AG08395 (cell line): ENCODE measurements around the gene BEST3.

Experiments
- DNase-seq: peaks from one replicate; pipeline ENCODE4 v3.0.0; 2012; ENCODE audit warnings: mixed read lengths, low spot score

The BEST3 gene

DNA sequence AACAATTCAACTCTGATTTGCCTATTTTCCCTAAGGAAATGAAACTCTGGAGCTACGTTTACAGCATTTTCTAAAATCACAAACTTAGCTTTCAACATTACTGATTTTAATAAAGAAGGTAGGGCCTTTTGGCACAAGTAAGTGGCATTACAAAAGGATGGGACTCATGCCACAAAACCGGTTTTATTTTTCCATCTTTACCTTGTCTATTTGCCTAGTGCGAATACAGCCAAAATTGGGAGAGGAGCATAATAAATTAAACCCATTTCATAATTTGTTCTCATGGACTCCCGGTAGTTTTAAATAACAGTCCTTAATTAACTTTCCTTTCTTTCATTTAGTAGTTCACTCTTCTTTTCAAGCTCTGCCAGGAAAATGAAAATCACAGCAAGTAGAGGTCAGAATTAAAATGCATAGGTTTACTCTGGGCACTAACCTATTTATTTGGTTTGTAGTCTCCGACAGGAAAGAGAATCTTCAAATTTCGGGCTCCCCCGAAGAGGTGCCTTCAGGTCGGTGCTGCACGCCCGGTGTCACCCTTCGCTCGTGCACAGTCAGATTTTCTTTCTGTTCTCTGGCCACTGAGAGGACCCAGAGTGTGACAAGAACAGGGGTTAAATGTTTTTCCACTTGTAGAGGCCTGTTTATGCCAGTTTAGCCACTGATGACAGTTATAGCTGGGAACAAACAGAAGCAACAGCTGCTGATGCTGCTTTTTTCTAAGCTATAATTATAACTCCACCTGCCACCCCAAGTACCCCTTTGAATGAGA, at the start of gene BEST3:
Gene BEST3, minus strand, starts transcription at position 535 of the 772 bp plus-strand sequence. CDS start 1,505 bp downstream, outside the sequence.
- DNase-seq: no peak

DNA sequence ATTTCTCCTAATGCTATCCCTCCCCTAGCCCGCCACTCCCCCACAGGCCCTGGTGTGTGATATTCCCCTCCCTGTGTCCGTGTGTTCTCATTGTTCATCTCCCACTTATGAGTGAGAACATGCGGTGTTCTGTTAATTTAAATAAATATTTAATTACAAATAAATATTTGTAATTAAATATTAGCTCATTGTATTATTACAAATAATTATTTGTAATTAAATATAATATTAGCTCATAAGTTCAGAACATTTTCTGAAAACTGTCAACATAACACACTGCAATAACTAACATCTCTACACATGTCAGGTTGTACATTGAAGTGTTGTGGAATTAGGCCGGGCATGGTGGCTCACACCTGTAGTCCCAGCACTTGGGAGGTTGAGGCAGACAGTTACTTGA, 45.0 kb upstream of the BEST3 start:
- no peak for DNase-seq

DNA sequence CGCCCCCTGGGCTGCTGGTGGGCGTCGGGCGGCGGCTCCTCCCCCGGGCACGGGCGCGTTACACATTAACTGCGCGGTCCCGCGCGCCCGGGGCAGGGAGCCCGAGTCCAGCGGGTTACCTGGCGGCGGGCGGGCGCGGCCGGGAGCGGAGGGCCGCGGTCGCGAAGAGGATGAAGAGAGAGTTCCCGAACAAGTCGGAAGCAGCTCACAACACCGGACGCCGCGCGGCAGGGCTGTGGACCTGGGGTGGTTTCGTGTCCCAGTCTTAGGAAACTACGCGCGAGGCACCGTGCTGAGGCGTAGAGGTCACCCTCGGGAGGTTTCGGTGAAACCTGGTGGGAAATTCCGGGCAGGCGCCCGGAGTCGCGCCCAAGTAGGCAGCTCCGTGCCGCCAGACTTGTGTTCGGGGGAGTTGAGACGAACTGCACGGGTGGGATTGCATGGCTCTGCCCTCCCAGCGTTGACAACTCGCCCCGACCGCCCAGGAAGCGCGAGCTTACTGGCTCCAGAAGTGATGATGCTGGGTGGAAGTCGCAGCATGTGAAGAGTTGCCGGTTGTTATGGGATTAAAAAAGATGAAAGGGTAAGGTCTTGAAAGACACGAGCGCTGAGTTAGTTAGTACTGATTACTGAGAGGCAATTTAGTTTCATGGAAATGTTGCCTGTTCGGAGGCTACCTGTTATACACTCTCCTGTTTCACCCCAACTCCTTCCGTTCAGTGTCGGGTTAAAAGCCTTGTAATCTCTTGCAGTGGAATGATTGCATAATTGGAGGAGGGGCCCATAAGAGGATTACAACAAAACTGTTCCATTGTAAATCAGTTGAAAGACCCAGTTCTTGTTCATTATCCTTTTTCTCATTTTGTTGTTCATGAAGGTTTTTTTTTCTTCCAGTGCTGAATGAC, 40.4 kb upstream of the BEST3 start:
- peak; percentile 16 for DNase-seq

DNA sequence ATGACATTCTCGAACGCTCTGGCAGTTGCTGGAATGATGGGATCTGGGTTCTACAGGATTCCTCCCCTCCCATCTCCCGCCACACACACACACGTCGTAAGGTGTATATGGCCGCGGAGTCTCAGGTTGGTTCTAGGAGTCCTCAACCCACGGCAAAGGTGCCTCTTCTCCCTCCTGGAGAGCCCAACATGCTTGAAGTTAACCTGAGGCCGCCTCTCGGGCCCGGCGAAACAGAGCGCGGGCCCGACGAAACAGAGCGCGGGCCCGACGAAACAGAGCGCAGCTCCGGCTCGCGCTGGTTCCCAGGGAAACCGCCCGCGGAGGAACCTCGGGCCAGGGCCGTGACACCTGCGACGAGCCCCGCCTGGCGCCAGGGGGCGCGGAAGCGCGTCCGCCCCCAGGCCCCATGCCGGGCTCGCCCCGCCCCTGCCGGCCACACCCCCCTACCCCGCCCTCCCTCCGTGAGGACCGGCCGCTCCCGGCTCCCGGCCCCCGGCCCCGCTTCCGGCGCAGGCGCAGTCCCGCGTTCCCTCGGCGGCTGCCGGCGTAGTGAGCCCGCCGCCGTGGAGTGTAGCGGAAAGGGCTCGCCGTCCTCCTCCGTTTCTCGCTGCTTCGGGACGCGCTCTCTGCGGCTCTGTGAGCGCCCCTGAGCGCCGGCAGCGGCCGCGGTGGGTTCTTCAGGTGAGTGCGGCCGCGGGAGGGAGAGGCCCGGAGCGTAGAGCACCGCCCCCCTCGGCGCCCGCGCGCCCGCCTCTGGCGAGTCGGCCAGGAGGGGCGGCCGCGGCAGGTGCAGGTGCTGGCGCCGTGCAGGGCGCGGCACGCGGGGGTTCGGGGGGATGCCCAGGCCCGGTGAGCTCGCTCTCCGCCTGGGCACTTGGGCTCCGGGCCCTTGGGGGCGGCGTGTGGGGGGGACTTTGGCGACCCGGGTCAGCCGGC, 39.5 kb upstream of the BEST3 start, which contains the start of gene RAB3IP:
Gene RAB3IP, plus strand, starts transcription at position 510 of the 936 bp plus-strand sequence. CDS start 16,549 bp downstream, outside the sequence.
- DNase-seq: peak; percentile 93

DNA sequence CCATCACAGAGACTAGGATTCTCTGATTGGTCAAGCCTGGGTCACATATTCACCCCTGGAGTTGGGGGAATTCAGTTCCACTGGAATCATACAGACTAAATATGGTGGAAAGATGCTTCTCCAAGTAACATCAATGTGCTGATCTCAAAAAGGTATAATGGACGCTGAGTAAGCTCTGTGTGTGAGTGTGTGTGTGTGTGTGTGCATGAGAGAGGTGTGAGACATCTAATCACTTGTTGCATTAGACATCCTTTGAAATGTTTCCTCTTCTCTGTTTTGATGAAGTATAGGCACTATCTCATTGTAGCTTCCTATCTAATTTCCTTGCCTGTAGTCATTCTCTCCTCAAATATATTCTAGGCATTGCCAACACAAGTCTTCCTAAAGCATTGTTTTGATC, 34.5 kb upstream of the BEST3 start:
- DNase-seq: no peak

DNA sequence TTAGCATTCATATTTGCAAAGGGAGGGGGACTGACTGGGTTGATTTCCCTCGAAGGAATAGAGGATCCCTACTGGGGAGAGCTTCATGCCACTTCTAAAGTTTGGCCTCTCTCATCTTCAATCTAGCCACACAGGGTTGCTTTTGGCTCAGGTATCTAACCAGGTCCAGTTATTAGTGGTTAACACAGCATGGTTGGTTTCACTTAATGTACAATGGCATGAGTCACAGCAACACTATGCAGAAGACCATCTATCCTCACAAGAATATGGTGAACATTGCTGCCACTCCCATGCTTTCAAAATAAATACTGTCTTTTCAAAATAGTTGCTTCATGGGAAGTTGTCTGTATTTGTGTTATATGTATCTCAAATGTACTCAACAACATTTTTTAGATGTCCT, 33.0 kb upstream of the BEST3 start:
- no peak for DNase-seq

DNA sequence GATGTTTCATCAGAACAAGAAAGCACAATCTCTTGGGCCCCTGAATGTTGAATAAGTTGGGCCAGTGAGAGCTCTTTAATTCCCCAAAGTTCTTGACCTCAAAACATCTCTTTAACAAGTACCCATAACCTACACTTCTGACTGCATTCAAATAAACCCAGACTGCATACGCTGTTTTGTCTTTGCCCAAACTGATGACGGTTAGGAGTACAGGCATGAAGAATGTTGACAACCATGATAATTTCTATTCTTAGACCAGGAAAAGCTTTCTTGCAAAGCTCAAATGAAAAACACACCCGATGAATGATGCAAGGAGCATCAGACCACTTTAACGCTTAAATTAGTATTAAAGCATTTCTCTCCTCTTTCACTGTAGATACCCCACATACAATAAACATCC, 27.8 kb upstream of the BEST3 start:
- DNase-seq: no peak

DNA sequence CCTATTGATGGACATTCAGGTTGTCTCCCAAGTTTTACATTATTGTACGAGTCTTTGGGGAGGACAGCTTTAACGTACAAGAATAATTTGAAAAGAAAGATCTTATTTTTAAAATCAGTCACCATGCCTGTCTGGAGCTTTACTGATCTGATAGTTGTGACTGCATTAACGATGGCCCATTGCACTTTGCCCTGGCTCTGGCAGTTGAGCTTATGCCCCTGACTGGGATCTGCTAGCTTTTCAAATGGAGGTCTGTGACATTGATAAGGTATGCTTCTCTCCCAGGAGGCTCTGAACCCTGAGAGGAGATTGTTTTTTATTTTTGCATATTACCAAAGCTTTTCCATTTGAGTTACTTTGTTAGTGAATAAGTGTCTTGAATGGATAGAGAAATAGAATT, 21.6 kb upstream of the BEST3 start:
- DNase-seq: no peak

DNA sequence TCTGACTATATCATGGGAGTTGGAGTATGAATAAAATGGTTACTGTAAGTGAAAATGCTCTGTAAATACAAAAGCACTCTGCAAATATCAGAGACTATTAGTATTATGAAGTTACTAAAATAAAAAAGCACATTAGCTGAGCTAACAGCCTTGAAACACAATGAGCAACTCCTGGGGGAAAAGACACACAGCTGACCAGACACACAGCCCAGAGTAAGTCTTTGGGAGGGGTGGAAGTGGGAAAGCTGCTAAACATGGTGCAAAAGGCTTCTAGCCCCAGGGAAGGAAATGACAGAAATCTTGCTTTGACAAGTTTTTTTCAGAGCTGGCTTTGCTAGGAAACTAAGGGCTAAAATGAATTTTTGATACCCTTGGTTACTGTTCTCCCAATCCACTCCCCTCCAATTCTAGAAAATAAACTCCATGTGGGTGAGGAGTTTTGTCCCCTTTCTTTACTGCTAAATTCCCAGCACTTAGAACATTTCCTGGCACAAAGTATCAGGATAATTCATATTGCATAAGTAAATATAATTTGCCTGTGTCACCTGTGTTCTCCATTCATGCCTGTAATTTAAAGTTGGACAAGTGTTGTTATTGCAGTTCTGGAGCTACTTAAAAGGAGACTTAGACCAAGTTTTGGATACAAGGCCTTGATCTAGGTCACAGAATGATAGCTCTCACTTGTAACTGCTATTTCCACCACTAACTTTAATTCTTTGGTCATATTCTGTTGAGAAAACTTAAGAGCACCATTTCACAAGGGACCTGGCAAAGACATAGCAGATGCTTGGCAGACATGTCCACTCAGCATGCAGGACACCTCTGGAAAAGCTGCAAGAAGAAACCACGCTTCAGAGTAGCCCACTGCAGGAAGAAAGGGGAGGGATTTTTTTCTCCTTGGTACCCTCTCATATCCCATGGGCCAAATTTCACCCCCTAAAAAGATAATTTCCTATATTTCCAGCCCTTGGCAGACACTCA, 20.5 kb upstream of the BEST3 start:
- no peak for DNase-seq

DNA sequence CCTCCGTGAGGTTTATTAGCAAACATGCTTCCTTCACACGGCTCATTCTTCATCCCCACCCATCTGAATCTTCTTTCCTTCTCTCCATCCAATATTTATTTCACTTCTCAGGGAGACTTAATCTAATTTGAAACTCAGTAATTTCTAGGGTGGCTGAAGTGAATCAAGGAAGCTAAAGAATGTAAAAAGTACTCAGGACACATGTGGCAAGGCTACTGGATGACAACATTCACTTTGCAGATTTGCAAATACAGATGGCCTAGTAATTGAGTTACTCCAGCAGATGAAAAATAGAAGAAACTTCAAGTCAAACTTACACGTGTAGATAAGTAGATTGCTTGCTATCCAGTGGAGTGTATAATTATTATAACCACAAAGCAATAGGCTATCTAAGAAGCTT, 15.4 kb upstream of the BEST3 start:
- DNase-seq: no peak

DNA sequence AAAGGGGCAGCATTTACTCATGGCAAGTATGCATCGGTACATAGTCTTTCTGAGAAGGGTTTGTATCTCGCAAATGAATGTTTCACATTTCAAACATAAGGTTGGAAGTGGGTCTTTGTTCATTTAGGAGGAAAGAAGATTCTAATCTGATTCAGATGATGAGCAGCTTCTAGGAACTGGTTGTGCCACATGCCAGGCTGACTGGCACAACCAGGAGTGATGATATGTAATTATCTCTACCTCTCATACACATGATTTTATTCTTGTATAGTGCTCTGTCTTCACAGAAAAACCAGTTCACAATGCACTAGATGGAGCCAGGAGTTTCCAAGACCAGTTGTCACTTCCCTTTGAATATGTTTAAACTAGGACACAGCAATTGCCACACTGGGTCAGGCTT, 13.7 kb upstream of the BEST3 start:
- no peak for DNase-seq

DNA sequence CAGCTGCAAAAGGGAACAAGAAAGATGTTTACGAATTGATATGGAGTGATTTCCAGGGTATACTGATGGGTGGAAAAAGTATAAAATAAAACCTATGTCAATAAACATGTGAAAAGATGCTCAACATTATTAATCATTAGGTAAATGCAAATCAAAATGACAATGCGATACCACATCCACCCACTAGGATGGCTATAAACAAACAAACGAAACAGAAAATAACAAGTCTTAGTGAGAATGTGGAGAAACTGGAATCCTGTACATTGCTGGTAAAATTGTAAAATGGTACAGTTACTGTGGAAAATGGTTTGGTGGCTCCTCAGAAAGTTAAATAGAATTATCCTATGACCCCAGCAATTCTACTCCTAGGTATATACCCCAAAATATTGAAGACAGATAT, 9.5 kb upstream of the BEST3 start:
- no peak for DNase-seq

DNA sequence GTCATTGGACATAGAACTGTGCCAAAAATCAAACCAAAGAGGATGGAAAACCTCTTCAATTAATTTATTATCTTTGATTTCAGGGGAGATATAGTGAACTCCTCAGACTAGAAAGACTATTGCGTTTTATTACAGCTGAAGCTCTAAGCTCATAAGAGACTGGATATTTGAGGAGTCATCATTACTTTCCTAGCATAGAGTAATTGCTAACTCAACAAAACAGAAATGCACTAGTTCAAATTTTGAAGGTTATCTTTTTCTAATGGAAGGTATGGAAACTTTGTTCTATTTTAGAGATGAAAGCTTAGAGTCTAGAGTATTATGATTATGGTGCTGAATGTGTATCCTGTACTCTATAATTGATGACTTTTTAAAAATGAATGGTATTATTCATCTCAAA, 5.3 kb upstream of the BEST3 start:
- no peak for DNase-seq

DNA sequence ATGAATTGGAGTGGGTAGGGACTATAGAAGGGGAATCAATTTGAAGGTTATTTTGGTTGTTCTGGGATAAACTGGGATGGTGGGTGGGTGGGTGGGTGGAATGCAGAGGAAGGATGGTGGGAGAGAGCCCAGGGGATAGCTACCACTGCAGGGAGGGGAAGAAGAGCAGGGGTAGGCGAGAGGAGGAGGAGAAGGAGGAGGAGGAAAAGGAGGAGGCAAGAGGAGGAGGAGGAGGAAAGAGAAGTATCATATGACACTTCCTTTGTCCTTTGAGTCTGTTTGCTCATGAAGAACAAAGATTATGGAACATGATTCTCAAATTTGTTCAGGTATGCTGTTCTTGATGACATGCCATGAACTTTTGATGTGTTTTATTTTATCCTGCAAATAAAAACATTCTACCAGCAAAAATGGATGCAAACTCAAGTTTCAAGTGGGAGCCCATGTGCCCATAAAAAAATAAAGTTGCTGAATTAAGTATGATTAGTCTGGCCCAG, 4.1 kb upstream of the BEST3 start:
- no peak for DNase-seq

DNA sequence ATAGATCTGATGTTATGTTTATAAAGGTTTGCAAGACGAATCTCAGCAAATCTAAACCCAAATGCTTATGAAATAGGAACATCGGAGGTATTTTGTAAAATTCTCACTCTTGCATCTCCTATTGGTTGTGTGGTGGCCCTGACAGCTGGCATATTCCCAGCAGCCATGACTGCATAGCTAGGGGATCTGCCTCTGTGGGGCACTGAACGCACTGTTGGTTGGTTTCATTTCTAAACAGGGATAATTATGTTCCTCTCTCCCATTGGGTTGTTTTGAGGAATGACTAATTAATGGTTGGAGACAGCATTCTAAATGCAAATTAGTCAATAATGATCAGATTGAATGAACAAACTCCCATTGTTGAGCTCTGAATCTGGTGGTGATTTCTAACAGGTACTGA, 2.7 kb upstream of the BEST3 start:
- no peak for DNase-seq

DNA sequence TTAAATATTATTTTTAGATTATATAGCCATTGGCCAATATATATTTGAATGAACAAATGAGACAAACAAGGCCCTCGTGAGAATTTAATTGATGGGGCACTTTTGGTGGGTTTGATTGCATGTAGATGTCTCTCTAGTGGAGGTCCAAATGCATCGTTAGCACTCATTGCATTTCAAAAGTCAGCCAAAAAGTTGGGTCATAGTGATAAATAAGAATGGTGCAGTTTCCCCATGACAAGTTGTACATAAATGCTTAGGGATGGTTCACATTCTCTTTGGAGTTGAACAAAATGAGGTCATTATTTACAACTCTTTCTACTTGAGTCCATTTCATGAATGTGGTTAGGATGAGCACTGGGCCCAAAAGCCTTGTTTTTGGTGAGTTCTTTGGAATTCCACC, 1.0 kb downstream of the BEST3 start:
- DNase-seq: no peak

DNA sequence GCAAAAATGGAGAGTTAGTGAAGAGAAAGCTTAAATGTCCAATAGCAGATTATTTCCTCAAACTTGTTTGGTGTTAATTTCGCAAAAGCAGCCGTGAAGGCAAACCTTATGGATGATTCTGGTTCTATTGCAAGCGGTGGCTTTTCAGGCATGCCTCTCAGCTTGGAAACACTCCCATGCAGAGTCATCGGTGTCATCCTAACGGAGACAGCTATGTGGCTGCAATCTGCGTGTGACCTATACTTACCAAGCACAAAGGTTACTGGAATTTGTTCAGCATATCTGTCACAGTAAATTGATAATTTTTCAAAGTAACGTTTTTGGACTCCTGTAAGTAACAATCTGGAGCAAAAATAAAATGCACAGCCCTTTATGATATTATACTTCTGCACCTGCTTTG, 5.0 kb downstream of the BEST3 start:
- no peak for DNase-seq

DNA sequence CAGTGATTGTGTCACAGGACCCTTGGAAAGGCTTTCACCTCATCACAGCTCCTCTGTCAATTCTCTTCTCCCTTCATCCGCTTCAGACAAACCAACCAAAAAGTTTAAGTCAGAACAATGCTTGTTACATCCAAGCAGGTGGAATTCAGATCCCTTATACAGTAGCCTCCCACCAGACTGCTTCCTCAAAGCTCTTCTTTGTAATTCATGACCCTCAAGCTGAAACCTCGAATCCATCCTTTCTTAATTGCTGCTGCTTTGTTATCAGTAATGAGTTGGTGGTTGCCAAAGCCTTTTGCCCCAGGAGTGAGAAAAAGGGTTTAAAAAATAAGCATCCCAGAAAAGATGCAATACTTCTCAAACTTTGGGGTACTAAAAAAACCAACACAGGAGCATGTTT, 9.5 kb downstream of the BEST3 start:
- no peak for DNase-seq

DNA sequence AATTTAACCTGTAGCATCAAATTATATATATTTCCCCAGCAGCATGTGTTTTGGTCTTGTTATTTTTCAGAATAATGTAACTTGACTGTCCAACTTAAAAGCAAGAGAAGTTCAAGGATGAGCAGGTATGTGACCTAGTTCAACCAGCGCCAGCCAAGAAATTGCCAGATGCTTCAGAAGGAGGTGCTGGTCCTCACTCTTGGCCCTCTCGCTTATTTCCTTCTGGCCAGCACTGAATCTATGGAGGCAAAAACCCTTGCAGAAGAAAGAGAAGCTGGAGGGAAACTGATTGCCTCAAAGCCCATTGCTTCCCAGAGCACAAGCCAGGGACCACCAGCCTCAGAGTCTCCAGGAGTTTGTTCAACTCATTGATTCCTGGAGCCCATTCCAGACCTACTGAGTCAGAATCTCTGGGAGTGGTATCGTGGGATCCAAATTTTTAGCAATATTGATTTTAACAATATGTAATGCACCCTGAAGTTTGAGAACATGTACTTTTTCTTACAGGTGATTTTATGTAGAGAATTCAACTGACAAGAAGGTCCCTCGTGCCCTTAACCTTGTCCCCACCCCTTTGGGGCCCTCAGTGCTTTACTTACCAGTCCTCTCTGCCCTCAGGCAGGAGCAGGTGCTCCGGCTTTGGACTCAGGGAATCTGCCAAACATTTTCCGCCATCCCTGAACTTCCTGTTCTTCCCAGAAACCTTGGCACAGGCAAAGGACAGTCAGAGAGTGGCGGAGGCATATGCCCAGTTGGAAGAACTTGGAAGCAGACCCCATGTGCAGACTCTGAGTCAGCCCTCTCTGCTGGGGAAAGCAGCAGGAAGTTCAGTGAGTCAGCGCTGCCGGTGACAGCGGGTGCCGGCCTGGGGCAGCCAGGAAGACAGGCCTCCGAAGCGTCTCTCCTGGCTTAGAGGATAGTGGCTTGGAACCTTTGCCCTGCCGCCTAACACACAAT, 10.4 kb downstream of the BEST3 start:
- peak; percentile 95 for DNase-seq
